Panc1 (cell line): ENCODE results near the gene ZBTB34.

Experiments used
- CTCF ChIP-seq: fragments of 450-650 bp; IDR thresholded peaks from 2 replicates; pipeline ENCODE4 v1.5.1; 2017; ENCODE audit warnings: mild to moderate bottlenecking
- POLR2AphosphoS5 ChIP-seq: IDR thresholded peaks from 2 replicates; pipeline ENCODE4 v1.6.1; 2012; ENCODE audit warnings: mild to moderate bottlenecking, low read depth, low read length, moderate library complexity
- REST ChIP-seq, 2 experiments: IDR thresholded peaks; 2 replicates each; pipeline ENCODE4 v1.6.1; 2011 to 2012; ENCODE audit warnings: low read depth in 2 of 2, control low read depth in 1 of 2, low read length in 1 of 2, mild to moderate bottlenecking in 1 of 2, moderate library complexity in 1 of 2; ENCODE audit not compliant: insufficient read depth in 1 of 2
- SIN3A ChIP-seq: IDR thresholded peaks from 2 replicates; pipeline ENCODE4 v1.6.1; 2012; ENCODE audit warnings: low read depth, mild to moderate bottlenecking, low read length, moderate library complexity, borderline replicate concordance; ENCODE audit not compliant: insufficient read depth
- TCF7L2 ChIP-seq: IDR thresholded peaks from 2 replicates; pipeline ENCODE4 v1.6.1; 2011; ENCODE audit warnings: mild to moderate bottlenecking, low read depth, low read length, inconsistent platforms

- no peak for TF ChIP-seq POLR2AphosphoS5
- no peak for TF ChIP-seq CTCF
- no peak for TF ChIP-seq REST (IDR thresholded peaks at IDR 0.05; ENCODE audit: insufficient read depth in 1 of 2, low read depth in 2 of 2, low read length in 1 of 2)
- no peak for TF ChIP-seq TCF7L2
- no peak for TF ChIP-seq SIN3A
Observed at GRCh38 chr9:126885131-126885641, 24.7 kb downstream of the ZBTB34 start.
